ENCODE measurements around the gene ELL2. TPM values are rescaled to one million over a fixed set of nuclear protein-coding genes. Genes with fewer than 3 reads are reported as not detected.
"Not testable (repeated sequence)": the region's sequence is repeated elsewhere in the genome, so short reads cannot be mapped to it uniquely, and the experiment has no call there.

The ELL2 gene
- polyA plus RNA-seq, 1 donor (not counting 4 experiments of a cell fraction or from before 2014, with no cell fraction given), result 100 TPM

DNA sequence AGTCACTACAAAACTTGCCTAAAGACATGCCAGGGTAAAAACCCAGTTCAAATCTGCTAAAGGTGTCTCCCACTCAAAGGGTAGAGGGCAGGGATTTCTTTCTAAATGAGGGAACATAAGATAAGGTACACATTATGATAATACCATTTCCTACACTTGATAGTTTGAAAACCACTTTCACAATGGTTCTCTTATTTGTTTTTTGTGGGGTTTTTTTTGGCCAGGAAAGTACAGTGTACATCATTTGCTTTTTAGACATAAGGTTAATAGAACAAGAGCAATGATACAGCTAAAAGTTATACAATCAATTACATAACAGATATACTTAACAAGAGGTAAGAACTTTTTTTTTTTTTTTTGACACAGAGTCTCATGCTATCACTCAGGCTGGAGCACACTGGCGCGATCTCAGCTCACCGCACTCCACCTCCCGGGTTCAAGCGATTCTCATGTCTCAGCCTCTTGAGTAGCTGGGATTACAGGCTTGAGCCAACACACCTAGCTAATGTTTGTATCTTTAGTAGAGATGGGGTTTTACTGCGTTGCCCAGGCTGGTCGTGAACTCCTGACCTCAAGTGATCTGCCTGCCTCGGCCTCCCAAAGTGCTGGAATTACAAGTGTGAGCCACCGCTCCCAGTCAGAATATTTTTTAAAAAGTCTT lies 90.4 kb downstream of the ELL2 start:
- Histone ChIP-seq H4K20me1 (ENCODE audit: control insufficient read depth, extremely low read depth, insufficient read depth, low read length) (no peaks in the 10 kb centered on the region), H3K27ac (ENCODE audit: control insufficient read depth, insufficient read depth, low read length) (no peak overlapping the region), H2AFZ (ENCODE audit: control insufficient read depth, low read length) (no peak overlapping the region), H3K36me3 (ENCODE audit: control insufficient read depth in 2 of 2, extremely low read depth in 1 of 2, insufficient read depth in 2 of 2, low read length in 2 of 2) (no peaks in the 10 kb centered on the region), H3K9me3 (ENCODE audit: control insufficient read depth, low read depth, low read length) (no peaks in the 10 kb centered on the region), H3K4me2 (ENCODE audit: control insufficient read depth, extremely low read depth, insufficient read depth, low read depth, low read length) (no peak overlapping the region), H3K4me3 (ENCODE audit: control insufficient read depth in 2 of 3, extremely low read depth in 1 of 3, insufficient read depth in 2 of 3, low read depth in 1 of 3, low read length in 3 of 3) (no peak overlapping the region), H3K79me2 (ENCODE audit: control insufficient read depth, insufficient read depth, low read length) (no peaks in the 10 kb centered on the region), H3K4me1 (ENCODE audit: control insufficient read depth, extremely low read depth, insufficient read depth, low read length) (peaks cover 10% of the 10 kb centered on the region), H3K27me3 (ENCODE audit: control insufficient read depth, extremely low read depth, insufficient read depth, low read length) (no peaks in the 10 kb centered on the region), H3K9me1 (ENCODE audit: control insufficient read depth, extremely low read depth, insufficient read depth, low read length) (no peaks in the 10 kb centered on the region), H3K9ac (ENCODE audit: control insufficient read depth, extremely low read depth, insufficient read depth, low read length) (no peak overlapping the region)
- dilution Hi-C loops (cut with MboI; ENCODE audit: extremely low pct_ligation_motif_present, low sequenced_read_pairs), result no loop called here
- DNase-seq (ENCODE audit: low read depth, low spot score) (no peak), FAIRE-seq (no peak)
- TF ChIP-seq EZH2 (IDR thresholded peaks at IDR 0.05; ENCODE audit: low read length), result no peak
- TF ChIP-seq, protein P1, sequence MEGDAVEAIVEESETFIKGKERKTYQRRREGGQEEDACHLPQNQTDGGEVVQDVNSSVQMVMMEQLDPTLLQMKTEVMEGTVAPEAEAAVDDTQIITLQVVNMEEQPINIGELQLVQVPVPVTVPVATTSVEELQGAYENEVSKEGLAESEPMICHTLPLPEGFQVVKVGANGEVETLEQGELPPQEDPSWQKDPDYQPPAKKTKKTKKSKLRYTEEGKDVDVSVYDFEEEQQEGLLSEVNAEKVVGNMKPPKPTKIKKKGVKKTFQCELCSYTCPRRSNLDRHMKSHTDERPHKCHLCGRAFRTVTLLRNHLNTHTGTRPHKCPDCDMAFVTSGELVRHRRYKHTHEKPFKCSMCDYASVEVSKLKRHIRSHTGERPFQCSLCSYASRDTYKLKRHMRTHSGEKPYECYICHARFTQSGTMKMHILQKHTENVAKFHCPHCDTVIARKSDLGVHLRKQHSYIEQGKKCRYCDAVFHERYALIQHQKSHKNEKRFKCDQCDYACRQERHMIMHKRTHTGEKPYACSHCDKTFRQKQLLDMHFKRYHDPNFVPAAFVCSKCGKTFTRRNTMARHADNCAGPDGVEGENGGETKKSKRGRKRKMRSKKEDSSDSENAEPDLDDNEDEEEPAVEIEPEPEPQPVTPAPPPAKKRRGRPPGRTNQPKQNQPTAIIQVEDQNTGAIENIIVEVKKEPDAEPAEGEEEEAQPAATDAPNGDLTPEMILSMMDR (optimal IDR thresholded peaks at IDR 0.05 in 1 of 3, IDR thresholded peaks at IDR 0.05 in 1 of 3, conservative IDR thresholded peaks at IDR 0.05 in 1 of 3; ENCODE audit: extremely low read depth in 1 of 3, insufficient read depth in 2 of 3, low read length in 3 of 3), result no peak

DNA sequence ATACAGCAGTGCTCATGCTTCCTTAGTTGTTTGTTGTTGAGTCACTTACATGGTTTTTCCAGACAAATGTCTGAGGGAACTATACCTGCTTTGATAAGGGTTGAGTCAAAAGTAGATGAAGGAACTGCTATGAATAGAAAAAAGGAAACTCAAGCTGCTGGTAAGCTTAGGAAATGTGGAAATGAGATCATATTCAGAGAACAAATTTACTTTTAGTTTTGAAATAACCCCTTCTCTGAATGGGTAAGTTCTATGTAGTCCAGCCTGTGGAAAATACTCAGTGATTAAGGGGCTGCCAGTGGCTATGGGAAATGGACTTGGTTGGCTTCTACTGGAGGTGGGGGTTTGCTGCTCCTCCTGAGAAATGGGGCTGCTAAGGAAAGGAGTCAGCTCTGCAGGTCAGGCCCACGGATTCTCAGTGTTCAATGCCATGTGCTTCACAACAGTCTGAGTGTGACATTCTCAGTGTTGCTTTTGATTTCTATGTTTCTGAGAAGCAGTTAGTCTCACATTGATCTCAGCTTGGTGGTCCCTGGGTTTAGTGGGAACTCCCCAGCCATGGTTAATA lies 91.5 kb downstream of the ELL2 start:
- DNase-seq (ENCODE audit: low read depth, low spot score), result peak; percentile 44
- Histone ChIP-seq H3K27ac (ENCODE audit: control insufficient read depth, insufficient read depth, low read length) (peak overlapping the region; percentile 69), H3K4me1 (ENCODE audit: control insufficient read depth, extremely low read depth, insufficient read depth, low read length) (peaks cover 10% of the 10 kb centered on the region), H3K4me3 (ENCODE audit: control insufficient read depth in 2 of 3, extremely low read depth in 1 of 3, insufficient read depth in 2 of 3, low read depth in 1 of 3, low read length in 3 of 3) (no peak overlapping the region), H4K20me1 (ENCODE audit: control insufficient read depth, extremely low read depth, insufficient read depth, low read length) (no peaks in the 10 kb centered on the region), H3K27me3 (ENCODE audit: control insufficient read depth, extremely low read depth, insufficient read depth, low read length) (no peaks in the 10 kb centered on the region), H3K9me1 (ENCODE audit: control insufficient read depth, extremely low read depth, insufficient read depth, low read length) (no peaks in the 10 kb centered on the region), H3K9ac (ENCODE audit: control insufficient read depth, extremely low read depth, insufficient read depth, low read length) (peak overlapping the region; percentile 19), H3K4me2 (ENCODE audit: control insufficient read depth, extremely low read depth, insufficient read depth, low read depth, low read length) (peak overlapping the region; percentile 27), H3K9me3 (ENCODE audit: control insufficient read depth, low read depth, low read length) (no peaks in the 10 kb centered on the region), H3K79me2 (ENCODE audit: control insufficient read depth, insufficient read depth, low read length) (no peaks in the 10 kb centered on the region), H3K36me3 (ENCODE audit: control insufficient read depth in 2 of 2, extremely low read depth in 1 of 2, insufficient read depth in 2 of 2, low read length in 2 of 2) (no peaks in the 10 kb centered on the region), H2AFZ (ENCODE audit: control insufficient read depth, low read length) (peak overlapping the region; percentile 20)
- no peak for TF ChIP-seq EZH2 (IDR thresholded peaks at IDR 0.05; ENCODE audit: low read length)
- TF ChIP-seq, protein P1 (optimal IDR thresholded peaks at IDR 0.05 in 1 of 3, IDR thresholded peaks at IDR 0.05 in 1 of 3, conservative IDR thresholded peaks at IDR 0.05 in 1 of 3; ENCODE audit: extremely low read depth in 1 of 3, insufficient read depth in 2 of 3, low read length in 3 of 3), result no peak
- peak; percentile 34 for FAIRE-seq
- dilution Hi-C loops (cut with MboI; ENCODE audit: extremely low pct_ligation_motif_present, low sequenced_read_pairs), result no loop called here

DNA sequence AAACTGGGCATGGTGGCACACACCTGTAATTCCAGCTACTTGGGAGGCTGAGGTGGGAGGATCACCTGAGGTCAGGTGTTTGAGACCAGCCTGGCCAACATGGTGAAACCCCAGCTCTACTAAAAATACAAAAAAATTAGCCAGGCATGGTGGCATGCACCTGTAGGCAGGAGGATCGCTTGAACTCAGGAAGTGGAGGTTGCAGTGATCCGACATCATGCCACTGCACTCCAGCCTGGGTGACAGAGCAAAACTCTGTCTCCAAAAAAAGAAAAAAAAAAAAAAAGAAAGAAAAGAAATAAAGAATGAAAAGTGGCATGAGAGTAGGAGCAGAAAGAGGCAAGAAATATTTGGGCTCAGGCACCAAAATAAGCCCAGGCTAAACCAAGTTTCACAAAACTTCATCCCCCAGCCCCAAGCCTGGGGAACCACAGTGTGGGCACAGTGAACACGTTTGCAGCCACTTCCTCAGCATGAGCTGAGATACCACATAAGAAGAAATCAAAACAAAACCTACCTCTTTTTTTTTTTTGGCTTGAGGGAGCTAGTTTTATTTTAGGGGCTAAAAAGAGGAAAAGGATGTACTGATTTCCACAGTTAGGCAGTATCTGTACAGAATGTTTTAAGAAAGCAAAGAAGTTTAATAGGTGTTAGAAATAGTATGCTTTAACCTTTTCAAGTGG lies 92.3 kb downstream of the ELL2 start:
- H3K79me2 ChIP-seq (ENCODE audit: control insufficient read depth, insufficient read depth, low read length); H2AFZ ChIP-seq (ENCODE audit: control insufficient read depth, low read length); H3K4me3 ChIP-seq (ENCODE audit: control insufficient read depth in 2 of 3, extremely low read depth in 1 of 3, insufficient read depth in 2 of 3, low read depth in 1 of 3, low read length in 3 of 3); H3K4me2 ChIP-seq (ENCODE audit: control insufficient read depth, extremely low read depth, insufficient read depth, low read depth, low read length); H3K36me3 ChIP-seq (ENCODE audit: control insufficient read depth in 2 of 2, extremely low read depth in 1 of 2, insufficient read depth in 2 of 2, low read length in 2 of 2); H3K9me1 ChIP-seq (ENCODE audit: control insufficient read depth, extremely low read depth, insufficient read depth, low read length); H3K27me3 ChIP-seq (ENCODE audit: control insufficient read depth, extremely low read depth, insufficient read depth, low read length); H4K20me1 ChIP-seq (ENCODE audit: control insufficient read depth, extremely low read depth, insufficient read depth, low read length); H3K9ac ChIP-seq (ENCODE audit: control insufficient read depth, extremely low read depth, insufficient read depth, low read length); dilution Hi-C loops (cut with MboI; ENCODE audit: extremely low pct_ligation_motif_present, low sequenced_read_pairs); H3K9me3 ChIP-seq (ENCODE audit: control insufficient read depth, low read depth, low read length); DNase-seq (ENCODE audit: low read depth, low spot score); H3K27ac ChIP-seq (ENCODE audit: control insufficient read depth, insufficient read depth, low read length); FAIRE-seq: not testable (repeated sequence)
- peaks cover 17% of the 10 kb centered on the region for H3K4me1 ChIP-seq (ENCODE audit: control insufficient read depth, extremely low read depth, insufficient read depth, low read length)
